ENCODE data around the gene NRXN3.

DNA sequence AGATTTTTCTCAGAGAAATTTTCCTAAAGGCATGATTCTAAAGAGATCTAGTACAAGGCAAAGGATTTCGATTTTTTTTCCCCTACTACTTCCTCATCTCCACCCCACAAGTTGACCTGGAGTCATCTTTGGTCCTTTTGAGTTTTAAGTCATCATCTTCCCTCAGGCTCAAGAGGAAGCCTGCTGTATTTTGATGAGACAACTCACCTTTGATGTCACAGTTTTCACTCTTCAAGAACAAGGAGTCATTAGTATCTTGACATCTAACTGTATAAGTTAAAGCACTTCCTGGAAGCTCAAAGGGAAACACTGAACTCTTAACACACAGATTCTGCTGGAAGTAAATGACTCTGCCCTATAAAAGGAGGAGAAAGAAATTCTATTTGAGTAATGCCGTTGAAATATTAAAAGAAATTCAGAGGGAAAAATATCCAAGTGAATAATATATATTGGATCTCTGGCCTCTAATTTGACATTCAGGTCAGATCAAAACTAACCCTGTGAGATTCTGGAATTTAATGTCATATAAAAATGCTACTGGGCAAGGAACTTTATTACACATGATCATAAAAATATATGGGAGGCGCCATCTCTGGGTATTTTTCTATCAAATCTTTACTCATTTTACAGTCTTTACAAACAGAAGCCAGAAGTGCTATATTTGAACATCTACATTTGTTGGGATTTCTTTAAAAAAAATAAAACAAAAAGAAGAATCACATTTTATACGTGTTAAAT lies 435.0 kb downstream of the NRXN3 start:
- TF ChIP-seq, protein P1, sequence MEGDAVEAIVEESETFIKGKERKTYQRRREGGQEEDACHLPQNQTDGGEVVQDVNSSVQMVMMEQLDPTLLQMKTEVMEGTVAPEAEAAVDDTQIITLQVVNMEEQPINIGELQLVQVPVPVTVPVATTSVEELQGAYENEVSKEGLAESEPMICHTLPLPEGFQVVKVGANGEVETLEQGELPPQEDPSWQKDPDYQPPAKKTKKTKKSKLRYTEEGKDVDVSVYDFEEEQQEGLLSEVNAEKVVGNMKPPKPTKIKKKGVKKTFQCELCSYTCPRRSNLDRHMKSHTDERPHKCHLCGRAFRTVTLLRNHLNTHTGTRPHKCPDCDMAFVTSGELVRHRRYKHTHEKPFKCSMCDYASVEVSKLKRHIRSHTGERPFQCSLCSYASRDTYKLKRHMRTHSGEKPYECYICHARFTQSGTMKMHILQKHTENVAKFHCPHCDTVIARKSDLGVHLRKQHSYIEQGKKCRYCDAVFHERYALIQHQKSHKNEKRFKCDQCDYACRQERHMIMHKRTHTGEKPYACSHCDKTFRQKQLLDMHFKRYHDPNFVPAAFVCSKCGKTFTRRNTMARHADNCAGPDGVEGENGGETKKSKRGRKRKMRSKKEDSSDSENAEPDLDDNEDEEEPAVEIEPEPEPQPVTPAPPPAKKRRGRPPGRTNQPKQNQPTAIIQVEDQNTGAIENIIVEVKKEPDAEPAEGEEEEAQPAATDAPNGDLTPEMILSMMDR (IDR thresholded peaks at IDR 0.05) = no peak
- TF ChIP-seq POLR2A (IDR thresholded peaks at IDR 0.05) = no peak

All from stomach (tissue), 4 donors.